Mammary epithelial cell (primary cell): Measurements from ENCODE around the gene SERINC3.

Experiments
- EZH2 ChIP-seq: IDR thresholded peaks from 2 replicates; pipeline ENCODE4 v1.6.1; 2012; ENCODE audit warnings: low read length, inconsistent platforms, borderline replicate concordance
- TF ChIP-seq, protein P1 (sequence below), 2 donors: IDR thresholded peaks in 1 of 2; conservative IDR thresholded peaks in 1 of 2; 2 replicates each; pipeline ENCODE4 v1.5.1; 2011 to 2012; ENCODE audit warnings: inconsistent platforms in 2 of 2, low read length in 2 of 2, mild to moderate bottlenecking in 2 of 2, control low read depth in 1 of 2, low read depth in 1 of 2; ENCODE audit not compliant: insufficient read depth in 1 of 2; ENCODE audit errors: extremely low read depth in 1 of 2

DNA sequence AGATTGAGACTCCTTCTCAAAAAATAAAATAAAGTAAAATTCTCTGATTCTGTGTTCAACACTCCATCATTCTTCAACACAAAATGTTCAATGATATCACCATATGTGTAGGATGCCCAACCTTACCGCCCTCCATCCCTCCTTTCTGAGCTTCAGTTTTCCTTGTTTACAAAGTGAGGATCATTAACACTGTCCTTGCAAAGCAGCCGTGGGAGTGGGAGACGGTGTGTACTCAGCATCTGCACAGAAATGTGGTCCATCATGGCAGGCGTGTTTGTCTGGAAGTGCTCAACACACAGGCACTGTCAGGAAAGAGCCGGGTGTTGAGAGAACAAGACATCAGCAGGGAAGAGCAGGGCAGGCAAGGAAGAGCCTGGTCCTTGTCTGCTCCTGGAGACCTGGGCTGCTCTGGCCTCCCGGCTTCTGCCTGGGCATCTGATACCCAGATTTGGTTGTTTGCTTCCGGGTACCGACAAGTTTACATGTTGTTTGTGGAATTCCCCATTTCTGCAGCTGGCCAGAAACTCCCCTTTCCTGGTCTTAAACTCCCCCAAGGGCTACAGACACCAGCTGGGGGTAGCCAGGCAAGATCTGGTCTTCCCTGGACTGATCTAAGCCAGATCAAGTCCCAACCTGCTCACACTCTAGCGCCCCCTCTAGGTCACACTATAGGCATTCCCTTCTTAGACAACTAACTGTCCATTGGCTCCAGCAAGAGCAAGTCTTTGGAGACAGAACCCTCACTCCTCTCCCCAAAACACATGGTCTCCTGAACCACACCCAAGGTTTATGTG, 72.9 kb downstream of the SERINC3 start:
- TF ChIP-seq, protein P1, sequence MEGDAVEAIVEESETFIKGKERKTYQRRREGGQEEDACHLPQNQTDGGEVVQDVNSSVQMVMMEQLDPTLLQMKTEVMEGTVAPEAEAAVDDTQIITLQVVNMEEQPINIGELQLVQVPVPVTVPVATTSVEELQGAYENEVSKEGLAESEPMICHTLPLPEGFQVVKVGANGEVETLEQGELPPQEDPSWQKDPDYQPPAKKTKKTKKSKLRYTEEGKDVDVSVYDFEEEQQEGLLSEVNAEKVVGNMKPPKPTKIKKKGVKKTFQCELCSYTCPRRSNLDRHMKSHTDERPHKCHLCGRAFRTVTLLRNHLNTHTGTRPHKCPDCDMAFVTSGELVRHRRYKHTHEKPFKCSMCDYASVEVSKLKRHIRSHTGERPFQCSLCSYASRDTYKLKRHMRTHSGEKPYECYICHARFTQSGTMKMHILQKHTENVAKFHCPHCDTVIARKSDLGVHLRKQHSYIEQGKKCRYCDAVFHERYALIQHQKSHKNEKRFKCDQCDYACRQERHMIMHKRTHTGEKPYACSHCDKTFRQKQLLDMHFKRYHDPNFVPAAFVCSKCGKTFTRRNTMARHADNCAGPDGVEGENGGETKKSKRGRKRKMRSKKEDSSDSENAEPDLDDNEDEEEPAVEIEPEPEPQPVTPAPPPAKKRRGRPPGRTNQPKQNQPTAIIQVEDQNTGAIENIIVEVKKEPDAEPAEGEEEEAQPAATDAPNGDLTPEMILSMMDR (conservative IDR thresholded peaks at IDR 0.05 in 1 of 2, IDR thresholded peaks at IDR 0.05 in 1 of 2; ENCODE audit: extremely low read depth in 1 of 2, insufficient read depth in 1 of 2, low read depth in 1 of 2, low read length in 2 of 2) = peak; percentile 38 to 46
- TF ChIP-seq EZH2 = no peak
